T1000 (cell line): ENCODE data around the gene OR2A5.
"Not testable (repeated sequence)": the region's sequence is repeated elsewhere in the genome, so short reads cannot be mapped to it uniquely, and the experiment has no call there.

Experiments
- DNase-seq: peaks from one replicate; lab custom pipeline; 2025; ENCODE audit warnings: mixed read lengths; lab: John Stamatoyannopoulos, UW

Gene OR2A5

GRCh38 chr7:144032985-144033709 is 15.6 kb upstream of the OR2A5 start:
- no peak for DNase-seq

- no peak for DNase-seq
These were observed 13.4 kb upstream of the OR2A5 start for GRCh38 chr7:144035385-144035784.

GRCh38 chr7:144036302-144036885 is 12.4 kb upstream of the OR2A5 start:
- DNase-seq: no peak

GRCh38 chr7:144037414-144038035 is 11.2 kb upstream of the OR2A5 start:
- no peak for DNase-seq

- no peak for DNase-seq
These were observed 9.9 kb upstream of the OR2A5 start for GRCh38 chr7:144038887-144039286.

GRCh38 chr7:144049491-144049890 is 743 bp downstream of the OR2A5 start:
- no peak for DNase-seq

- no peak for DNase-seq
These were observed 1.3 kb downstream of the OR2A5 start for GRCh38 chr7:144050093-144050492.

- DNase-seq: not testable (repeated sequence)
These were observed 2.1 kb downstream of the OR2A5 start for GRCh38 chr7:144050884-144051283.

- DNase-seq: peak; percentile 1
These were observed 9.2 kb downstream of the OR2A5 start for GRCh38 chr7:144057954-144058353.

GRCh38 chr7:144063710-144064109 is 15.0 kb downstream of the OR2A5 start:
- DNase-seq: no peak

- no peak for DNase-seq
These were observed 20.8 kb downstream of the OR2A5 start, which contains the start of gene OR2A25 for GRCh38 chr7:144069511-144069910. Gene OR2A25, plus strand, starts transcription at chr7:144069811. Its CDS starts 4,409 bp downstream, at chr7:144074220.

- DNase-seq: no peak
These were observed 21.2 kb downstream of the OR2A5 start for GRCh38 chr7:144069953-144070352.

- DNase-seq: no peak
These were observed 25.6 kb downstream of the OR2A5 start for GRCh38 chr7:144074374-144074773.

GRCh38 chr7:144085978-144086377 is 37.2 kb downstream of the OR2A5 start, which contains the start of gene OR2A12:
Gene OR2A12, plus strand, starts transcription at chr7:144086278. Its CDS starts 8,830 bp downstream, at chr7:144095108.
- no peak for DNase-seq

- no peak for DNase-seq
These were observed 38.0 kb downstream of the OR2A5 start for GRCh38 chr7:144086730-144087129.

GRCh38 chr7:144087230-144087629 is 38.5 kb downstream of the OR2A5 start:
- DNase-seq: no peak

- no peak for DNase-seq
These were observed 41.9 kb downstream of the OR2A5 start for GRCh38 chr7:144090667-144091066.

- no peak for DNase-seq
These were observed 50.0 kb downstream of the OR2A5 start for GRCh38 chr7:144098776-144099175.

- no peak for DNase-seq
These were observed 51.9 kb downstream of the OR2A5 start for GRCh38 chr7:144100607-144101006.

- DNase-seq: no peak
These were observed 53.3 kb downstream of the OR2A5 start for GRCh38 chr7:144102041-144102440.

GRCh38 chr7:144105211-144105610 is 56.5 kb downstream of the OR2A5 start:
- no peak for DNase-seq
